ELR (cell line): ENCODE results near the gene TGFBR3L.
"Not testable (repeated sequence)": the region's sequence is repeated elsewhere in the genome, so short reads cannot be mapped to it uniquely, and the experiment has no call there.

Source experiments
- DNase-seq: peaks from one replicate; pipeline ENCODE4 v3.0.0-alpha.2; 2015; ENCODE audit warnings: low read depth

Gene TGFBR3L

DNA sequence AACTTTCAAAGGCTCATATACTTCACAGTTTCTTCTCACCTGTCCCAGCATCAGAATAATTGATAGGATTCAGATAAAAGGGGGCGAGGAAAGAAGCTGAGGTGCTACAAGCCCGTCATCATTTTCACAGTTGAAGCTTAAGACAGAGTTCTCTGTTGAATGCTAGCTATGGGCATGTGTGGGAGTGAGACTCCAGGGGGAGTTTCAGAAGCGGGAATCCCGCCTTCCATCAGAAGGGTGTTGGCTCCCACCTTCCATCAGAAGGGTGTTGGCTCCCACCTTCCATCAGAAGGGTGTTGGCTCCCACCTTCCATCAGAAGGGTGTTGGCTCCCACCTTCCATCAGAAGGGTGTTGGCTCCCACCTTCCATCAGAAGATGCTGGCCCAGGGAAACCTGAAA lies 46.5 kb downstream of the TGFBR3L start:
- DNase-seq, result not testable (repeated sequence)

DNA sequence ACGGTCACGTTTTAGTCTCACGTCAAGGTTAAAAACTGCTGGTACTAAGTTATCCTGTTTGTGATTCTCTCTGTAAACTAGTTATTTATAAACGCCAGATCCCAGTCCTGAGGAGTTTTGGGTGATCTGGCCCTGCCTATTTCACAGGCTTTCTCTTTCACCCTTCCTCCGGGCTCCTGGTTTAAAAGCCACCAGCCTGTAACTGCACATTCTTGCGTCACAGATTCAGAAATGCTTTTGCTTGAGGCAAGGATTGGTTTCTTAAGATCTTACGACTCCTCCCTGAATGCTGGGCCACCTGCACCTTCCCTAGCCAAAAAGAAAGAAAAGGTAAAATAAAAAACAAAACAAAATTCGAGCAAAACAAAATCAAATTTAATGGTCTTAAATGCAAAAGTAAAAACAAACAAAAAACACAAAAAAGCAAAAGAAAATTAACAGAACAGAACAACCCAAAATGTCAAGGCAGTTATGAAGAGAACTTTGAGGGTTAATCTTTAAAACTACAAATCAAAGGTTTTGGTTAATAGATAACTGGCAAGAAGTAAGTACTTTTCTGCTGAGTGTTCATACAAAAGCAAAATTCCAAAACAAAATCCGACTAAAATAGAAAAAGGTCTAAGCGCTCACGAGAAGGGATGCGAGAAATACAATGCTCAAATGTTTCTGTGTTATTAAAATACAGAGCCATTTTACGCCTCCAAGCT lies 47.4 kb downstream of the TGFBR3L start:
- no peak for DNase-seq

DNA sequence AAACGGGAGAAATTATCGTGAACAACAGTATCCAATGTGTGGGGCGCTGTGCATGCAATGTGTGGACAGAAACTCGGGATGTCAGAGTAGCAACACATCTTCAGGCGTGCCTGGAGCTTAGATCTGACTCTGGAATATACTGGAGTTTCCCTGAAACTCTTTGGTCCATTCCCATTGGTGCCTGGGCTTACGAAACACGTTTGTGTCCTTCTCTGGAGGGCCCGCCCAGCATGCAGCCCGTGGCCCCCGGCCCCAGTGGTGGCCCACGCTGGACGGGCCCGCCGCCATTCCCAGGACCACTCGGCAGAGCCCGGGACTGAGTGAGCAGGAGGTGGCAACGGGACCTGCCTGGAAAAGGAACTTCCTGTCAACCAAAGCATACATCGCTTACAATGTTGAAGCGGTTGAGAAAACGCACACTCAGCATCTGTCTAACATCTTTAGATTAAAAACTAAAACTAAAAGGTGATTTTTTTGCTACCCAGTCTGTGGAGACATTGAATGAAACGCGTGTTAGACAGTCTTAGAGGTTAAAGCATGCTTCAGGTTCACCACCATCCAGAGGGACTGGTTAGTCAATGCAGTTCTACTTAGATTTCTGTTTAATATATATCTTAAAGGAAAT lies 48.1 kb downstream of the TGFBR3L start:
- DNase-seq, result no peak

DNA sequence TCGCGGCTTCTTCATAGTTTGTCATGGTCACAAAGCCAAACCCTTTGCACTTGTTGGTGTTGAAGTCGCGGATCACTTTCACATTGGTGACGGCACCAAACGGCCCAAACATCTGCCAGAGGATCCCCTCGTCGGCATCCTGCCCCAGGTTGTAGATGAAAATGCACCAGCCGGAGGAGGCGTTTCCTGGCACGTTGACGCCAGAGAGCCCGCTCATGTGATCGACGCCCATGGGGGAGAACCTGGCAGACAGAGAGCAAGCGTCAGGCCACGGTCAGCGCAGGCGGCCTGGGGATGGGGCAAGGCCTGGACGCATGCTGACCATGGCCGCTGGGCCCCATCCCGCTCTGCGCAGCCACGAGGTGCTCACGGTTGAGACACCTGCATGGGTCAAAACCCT lies 48.9 kb downstream of the TGFBR3L start:
- DNase-seq, result no peak

DNA sequence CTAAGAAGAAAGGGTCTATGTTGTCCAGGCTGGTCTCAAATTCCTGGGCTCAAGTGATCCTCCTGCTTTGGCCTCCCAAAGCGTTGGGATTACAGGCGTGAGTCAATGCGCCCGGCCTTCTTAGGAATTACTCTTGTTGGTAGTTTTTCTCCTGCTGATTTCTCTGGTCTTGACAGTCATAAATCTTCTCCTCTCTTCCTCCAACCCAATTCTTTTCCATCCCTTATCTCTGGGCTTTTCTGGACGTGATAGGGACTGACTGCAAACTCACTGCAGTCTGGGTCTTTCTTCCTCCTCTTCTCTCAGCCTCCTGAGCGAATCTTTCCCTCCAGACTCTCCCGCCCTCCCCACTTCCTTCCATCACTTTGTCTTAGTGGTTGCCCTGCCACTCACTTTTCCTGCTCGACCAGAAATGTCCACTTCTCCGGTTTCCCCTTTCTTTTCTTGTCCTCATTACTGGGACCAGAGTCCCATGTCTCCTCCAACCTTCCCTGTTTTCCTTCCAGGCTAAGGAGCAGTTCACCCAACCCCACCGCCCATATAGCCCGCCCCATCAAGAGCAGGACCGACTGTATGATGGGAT lies 50.7 kb downstream of the TGFBR3L start:
- DNase-seq, result no peak

DNA sequence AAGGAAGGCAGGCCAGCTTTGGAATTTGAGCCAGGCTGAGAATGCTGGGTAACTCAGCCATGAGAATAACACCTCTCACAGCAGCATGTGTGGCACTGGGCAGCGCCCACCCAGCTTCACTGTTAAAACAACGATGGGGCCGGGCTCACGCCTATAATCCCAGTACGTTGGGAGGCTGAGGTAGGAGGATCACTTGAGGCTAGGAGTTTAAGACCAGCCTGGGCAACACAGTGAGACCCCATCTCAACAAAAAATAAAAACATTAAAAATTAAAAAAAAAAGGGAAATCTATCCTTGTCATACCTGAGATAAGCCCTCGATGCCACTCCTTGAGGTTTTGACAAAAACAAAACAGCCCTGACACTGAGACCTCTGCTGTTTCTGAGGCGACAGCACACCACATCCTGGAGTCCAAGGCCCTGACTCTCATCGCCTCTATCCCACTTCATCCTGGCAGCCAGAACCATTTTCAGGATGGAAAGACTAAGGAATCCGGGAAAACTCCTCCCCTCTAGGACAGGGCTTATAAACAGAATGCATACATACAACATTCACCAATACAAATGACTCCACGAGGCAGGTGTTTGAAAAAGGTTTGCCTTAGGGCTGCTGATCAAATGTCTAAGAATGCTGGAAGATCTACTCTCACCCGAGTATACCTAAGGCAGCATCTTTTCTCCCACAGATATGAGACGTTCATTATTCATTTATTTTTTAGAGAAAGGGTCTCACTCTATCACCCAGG lies 51.5 kb downstream of the TGFBR3L start:
- no peak for DNase-seq

DNA sequence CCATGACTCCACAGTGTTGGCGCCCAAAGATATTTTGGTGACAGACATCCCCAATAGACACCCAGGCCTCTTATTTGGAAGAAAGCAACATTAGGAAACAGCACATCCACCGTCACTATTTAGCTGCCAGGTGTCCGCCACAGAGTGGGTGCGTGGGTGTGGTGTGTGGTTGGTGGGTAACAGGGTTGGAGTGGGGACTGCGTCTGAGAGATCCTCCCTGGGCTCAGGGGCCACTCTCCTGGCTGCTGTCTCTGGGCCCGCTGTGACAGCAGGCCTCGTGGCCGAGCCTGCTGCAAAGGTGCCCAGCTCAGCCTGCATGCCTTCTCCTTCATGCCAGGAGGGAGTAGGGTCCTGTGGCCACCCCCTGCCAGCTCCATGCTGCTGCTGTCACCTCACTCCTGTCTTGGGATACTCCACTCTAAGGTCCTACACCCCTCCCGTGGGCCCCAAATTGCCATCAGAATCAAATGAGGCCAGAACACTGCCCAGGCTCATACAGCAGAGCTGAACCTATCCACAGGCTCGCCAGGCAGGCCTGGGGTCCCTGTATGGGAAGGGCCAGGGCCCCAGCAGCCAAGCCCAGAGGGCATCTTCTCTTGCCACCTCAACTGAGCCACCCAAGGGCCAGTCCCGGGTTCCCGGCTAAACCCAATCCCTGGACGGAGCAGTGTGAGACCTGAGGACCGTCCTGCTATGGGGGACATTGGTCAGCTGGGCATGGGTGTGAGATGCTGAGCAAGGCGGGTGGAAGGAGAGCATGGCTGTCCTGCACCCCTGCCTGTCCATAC lies 53.6 kb downstream of the TGFBR3L start:
- DNase-seq, result no peak
